GM23248 (cell line): ENCODE measurements around the gene MAST3.
"Not testable (repeated sequence)": the region's sequence is repeated elsewhere in the genome, so short reads cannot be mapped to it uniquely, and the experiment has no call there.

Experiments used
- EZH2 ChIP-seq: fragments of 200-600 bp; sonication (generic); IDR thresholded peaks from 2 replicates; pipeline ENCODE4 v1.6.1; 2018; ENCODE audit warnings: antibody characterized with exemption, mild to moderate bottlenecking; ENCODE audit not compliant: insufficient read depth, poor library complexity, severe bottlenecking
- EZH2phosphoT487 ChIP-seq: fragments of 200-600 bp; sonication (generic); IDR thresholded peaks from 2 replicates; pipeline ENCODE4 v1.6.1; 2018; ENCODE audit warnings: antibody characterized with exemption, moderate library complexity, mild to moderate bottlenecking, low read depth; ENCODE audit not compliant: insufficient read depth

DNA sequence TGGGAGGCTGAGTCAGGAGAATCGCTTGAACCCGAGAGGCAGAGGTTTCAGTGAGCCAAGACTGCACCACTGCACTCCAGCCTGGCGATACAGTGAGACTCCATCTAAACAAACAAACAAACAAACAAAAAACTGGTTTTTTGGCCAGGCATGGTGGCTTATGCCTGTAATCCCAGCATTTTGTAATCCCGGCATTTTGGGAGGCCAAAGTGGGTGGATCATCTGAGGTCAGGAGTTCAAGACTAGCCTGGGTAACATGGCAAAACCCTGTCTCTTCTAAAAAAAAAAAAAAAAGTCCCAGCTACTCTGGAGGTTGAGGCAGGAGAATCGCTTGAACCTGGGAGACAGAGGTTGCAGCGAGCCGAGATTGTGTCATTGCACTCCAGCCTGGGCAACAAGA is 7.7 kb downstream of the MAST3 start:
- TF ChIP-seq EZH2phosphoT487, EZH2: not testable (repeated sequence)
